Pericardium fibroblast (primary cell): ENCODE results near the gene PODXL. TPM values are rescaled to one million over a fixed set of nuclear protein-coding genes. Genes with fewer than 3 reads are reported as not detected.

Source experiments
- total RNA-seq: library from RNA; depleted of rRNA; stranded (reverse); fragments of >200 nt; gene quantifications from 2 replicates; pipeline ENCODE4 v1.2.3, GENCODE V29; 2015

PODXL gene
- total RNA-seq = 3.3 and 4.3 TPM in 2 replicates

GRCh38 chr7:131556053-131556908, at the start of gene PODXL:
Gene PODXL (minus strand): TSS chr7:131556628. CDS start chr7:131556359, 269 bp downstream.

Other genes starting within 250 kb of the PODXL start
- gene MKLN1, start 228.8 kb downstream of the PODXL start, total RNA-seq = 12.1 and 22.4 TPM in 2 replicates